ENCODE results near the gene PTGES2.
"Not testable (repeated sequence)": the region's sequence is repeated elsewhere in the genome, so short reads cannot be mapped to it uniquely, and the experiment has no call there.

PTGES2 gene

DNA sequence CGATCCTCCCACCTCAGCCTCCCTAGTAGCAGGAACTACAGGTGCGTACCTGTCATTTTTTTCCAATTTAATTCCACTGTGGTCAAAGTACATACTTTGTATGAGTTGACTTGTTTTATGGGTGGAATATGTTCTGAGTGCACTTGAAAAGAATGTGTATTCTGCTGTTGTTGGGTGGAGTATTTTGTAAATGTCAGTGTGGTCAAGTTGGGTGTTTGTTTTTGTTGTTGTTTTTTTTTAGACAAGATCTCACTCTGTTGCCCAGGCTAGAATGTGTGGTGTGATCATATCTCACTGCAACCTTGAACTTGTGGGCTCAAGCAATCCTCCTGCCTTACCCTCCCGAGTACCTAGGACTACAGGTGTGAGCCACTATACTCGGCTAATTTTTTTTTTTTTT lies 41.6 kb downstream of the PTGES2 start:
- no peak for DNase-seq

DNA sequence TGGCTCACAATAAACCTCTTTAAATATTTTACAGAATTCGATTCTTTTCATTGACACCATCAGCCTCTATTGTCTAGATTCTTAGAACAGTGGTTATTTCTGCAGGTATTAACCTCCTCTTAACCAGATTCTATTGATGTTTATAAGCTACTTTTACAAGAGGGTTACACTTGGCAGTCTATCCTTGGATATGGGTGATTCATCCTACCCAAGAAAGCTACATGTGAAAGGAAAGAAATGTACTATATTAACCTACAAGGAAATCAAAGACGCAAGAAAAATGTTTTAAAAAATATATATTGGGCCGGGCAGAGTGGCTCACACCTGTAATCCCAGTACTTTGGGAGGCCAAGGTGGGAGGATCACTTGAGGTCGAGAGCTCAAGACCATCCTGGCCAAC lies 42.8 kb downstream of the PTGES2 start:
- DNase-seq: no peak

GRCh38 chr9:128082151-128082550 lies 45.4 kb downstream of the PTGES2 start:
- DNase-seq: no peak

DNA sequence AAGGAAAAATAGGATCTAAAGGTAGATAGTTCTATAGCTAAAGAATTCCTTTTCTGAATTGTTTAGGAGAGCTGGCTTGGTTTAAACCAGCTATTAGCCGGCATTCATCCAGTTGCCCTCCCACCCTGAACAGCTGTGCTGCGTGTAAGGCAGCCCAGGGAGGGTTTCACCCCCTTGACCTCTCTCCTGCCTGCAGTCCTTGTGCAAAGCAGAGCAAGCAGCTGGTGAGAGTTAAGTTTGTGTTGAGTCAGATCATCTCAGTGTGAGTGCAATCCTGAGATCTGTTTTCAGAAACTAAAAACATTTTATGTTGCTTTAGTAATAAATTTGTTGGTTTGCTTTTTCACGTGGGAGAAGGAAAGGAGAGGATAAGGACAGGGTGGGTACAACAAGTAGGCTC lies 46.5 kb downstream of the PTGES2 start:
- no peak for DNase-seq

DNA sequence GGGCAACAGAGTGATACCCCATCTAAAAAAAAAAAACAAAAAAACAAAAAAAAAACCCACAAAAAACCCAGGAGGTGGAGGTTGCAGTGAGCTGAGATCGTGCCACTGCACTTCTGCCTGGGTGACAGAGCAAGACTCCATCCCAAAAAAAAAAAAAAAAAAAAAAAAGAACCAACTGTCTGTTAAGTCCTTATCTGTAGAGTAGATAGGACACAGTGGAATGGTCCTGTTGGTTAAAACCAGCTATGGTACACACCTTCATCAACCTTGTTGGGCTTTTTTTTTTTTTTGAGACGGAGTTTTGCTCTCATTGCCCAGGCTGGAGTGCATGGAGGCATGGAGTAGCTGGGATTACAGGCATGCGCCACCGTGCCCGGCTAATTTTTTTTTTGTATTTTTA lies 47.3 kb downstream of the PTGES2 start:
- no peak for DNase-seq

DNA sequence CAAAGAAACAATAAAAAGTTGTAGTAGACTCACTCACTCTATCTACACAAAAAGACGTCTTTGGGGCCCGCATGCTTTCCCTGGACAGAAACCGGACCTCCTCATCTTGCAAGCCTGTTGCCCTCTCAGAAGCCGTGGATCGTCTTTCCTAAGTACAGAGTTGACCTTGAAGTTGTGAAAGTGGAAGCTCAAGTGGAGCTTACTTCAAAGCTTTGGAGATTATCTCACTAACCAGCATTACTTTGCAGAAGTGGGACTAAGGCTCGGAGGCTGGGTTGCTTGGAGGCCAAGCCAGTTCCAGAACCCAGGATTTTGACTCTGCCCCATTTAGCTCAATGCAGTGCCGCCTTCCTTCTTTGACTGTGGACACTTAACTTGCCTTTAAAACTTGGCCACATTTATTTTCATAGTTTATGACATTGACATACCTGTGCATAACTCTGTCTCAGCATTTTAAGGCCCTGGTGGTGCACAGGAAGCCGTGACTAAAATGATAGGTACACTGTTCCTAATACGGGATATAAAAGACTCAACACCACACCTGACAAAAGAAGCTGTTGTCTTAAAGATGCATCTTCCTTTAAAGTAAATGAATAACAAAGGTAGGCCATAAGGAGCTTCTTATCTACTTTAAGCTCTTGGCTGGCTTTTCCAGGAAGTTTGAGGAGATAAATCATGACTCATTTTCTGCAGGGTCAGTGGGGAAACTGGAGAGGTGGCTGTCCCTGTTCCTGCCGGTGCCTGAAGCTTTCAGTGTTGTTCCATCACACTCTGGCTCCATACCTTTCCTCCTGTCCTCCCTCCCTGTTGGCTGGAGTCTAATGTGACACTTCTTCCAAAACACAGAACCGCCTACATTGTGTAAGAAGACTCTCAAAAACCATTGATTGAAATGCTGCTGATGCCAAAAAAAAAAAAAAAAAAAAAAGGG lies 48.8 kb downstream of the PTGES2 start:
- DNase-seq: no peak

- DNase-seq: no peak
Measured at GRCh38 chr9:128077847-128078503, 49.6 kb downstream of the PTGES2 start.

GRCh38 chr9:128073253-128073886 lies 54.2 kb downstream of the PTGES2 start:
- DNase-seq: no peak

- peak; percentile 56 to 81 for DNase-seq
Measured at GRCh38 chr9:128072144-128073021, 55.1 kb downstream of the PTGES2 start.

DNA sequence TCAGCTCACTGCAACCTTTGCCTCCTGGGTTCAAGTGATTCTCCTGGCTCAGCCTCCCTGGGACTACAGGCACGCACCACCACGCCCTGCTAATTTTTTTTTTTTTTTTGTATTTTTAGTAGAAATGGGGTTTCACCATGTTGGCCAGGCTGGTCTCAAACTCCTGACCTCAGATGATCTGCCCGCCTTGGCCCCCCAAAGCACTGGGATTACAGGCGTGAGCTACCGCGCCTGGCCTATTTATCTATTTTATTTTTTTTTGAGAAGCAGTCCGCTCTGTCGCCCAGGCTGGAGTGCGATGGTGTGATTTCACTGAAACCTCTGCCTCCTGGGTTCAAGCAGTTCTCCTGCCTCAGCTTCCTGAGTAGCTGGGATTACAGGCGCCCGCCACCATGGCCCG lies 56.1 kb downstream of the PTGES2 start:
- not testable (repeated sequence) for DNase-seq

DNA sequence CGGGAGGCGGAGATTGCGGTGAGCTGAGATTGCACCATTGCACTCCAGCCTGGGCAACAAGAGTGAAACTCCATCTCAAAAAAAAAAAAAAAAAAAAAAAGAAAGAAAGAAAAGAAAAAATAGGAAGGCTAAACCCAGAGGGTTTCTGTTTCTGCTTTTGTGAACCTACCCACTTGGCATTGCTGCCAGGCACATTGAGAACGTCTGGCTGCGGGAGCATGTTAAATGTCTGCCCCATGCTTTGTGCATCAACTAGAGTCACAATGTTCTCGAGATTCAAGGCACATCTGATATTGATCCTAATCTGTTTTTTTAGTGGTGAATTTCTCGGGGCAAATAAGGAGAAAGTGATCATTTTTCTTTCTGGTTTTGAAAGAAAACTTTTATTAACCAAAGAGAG lies 56.7 kb downstream of the PTGES2 start:
- DNase-seq: no peak

Data from bone marrow (tissue), 2 donors.